Fibroblast of peridontal ligament (primary cell): Measurements from ENCODE around the gene COX7A2L.
"Not testable (repeated sequence)": the region's sequence is repeated elsewhere in the genome, so short reads cannot be mapped to it uniquely, and the experiment has no call there.

Source experiments
- DNase-seq: peaks from one replicate; pipeline ENCODE4 v3.0.0-alpha.2; 2010; ENCODE audit errors: extremely low read depth

Gene COX7A2L

DNA sequence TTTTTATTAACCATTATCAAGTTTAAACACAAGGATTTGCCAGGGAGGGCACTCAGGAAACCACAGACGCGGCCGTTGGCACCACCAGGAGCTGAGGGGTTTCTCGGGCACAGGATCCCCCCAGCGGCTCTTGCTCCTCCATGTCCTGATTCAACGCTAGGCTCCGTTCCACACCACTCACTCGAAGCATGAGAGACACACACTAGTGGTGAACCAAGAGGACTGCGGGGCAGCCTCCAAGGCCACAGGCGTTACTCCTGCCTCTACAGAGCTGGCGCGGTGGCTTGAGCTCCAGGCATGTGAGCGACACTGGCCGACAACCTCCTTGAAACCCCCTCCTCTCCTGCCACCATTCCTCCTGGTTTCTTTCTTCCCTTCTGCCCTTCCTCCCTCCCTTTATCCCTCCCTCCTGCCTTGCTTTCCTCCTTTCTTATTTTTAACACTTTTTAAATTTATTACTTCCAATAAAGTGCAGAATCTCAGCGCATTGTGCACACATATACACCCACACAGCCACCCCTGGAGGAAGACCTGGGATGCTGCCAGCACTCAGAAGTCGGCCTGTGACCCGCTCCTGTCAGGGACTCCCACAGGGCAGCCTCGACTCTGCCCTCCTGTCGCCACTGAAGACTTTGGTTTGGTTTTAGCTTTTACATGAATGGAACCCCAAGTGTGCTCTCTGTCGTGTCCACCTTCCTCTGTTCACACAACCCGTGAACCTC lies 21.7 kb downstream of the COX7A2L start:
- DNase-seq = no peak

DNA sequence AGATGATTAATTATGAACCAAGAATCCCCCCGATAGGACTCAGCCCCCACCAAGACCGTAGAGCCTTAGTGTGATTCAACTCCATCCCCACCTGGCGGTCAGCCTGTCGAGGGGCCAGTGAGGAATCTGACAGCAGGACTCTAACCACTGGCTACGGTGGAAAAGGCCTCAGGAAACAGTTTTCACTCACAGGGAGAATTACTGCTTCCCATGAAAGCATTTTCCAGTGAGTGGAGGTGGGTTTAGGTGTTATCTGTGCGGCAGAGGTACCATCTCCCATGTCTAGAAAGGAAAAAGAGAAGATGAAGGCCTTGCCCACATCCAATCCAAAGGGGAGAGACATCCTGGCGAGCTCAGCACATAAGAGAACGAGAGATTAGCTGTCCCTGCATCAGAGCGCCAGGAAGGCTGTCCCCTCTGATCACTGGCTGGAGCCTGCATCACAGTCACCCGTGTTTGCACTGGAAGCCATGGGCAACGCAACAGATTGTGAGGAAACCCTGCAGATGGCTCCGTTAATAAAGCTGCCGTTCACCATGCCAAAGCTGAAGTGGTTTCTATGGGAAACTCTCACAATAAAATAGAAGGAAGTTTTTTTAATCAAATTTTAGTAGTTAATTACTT lies 22.3 kb downstream of the COX7A2L start:
- DNase-seq = no peak

DNA sequence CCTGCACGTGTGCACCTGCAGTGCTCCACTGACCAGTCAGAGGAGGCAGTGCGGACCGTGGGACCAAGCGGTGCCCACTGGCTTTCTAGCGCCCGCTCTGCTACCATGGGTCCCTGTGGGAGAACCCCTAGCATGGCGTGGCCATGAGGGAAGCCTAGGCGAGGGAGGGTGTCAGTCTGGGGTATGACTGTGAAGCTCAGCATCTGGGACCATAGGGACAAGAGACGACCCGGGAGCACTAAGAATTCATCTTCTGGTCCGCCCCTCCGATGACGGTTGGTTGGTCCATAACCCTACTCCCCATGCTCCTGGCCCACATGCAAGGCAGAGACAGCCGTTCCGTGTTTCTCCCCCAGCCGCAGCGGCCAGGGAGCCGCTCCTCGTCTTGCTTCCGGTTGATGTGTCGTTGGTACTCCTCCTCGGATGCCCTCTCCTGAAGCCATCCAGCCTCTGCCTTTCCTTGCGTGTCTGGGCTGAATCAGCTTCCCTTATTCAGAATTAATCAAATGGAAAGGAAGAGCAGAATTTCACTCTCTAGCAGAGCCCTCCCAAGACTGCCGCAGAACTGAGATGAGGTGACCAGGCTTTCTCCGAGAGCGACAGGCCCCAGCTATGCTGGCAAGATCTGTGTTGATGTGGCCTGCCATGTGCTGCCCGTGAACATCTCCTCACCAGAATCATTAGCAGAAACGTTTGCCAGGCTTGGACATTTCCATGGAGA lies 23.0 kb downstream of the COX7A2L start:
- DNase-seq = no peak

DNA sequence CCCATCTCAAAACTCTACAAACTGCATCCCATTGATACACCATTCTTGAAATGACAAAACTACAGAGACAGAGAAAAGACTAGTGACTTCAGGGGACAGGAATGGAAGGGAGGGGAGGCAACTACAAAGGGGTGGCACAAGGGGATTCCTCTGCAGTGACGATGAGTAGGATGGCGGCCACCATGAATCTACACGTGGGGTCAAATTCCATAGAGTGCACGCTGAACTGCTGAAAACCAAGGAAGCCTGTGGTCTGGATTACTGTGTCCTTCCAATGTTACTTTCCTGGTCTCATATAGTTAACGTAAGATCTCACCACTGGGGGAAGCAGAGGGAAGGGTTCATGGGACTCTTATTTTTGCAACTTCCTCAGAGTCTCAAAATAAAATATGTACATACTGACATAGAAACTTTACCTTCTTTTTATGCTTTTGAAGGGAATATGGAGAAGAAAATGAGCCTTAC lies 23.6 kb downstream of the COX7A2L start:
- DNase-seq = no peak

DNA sequence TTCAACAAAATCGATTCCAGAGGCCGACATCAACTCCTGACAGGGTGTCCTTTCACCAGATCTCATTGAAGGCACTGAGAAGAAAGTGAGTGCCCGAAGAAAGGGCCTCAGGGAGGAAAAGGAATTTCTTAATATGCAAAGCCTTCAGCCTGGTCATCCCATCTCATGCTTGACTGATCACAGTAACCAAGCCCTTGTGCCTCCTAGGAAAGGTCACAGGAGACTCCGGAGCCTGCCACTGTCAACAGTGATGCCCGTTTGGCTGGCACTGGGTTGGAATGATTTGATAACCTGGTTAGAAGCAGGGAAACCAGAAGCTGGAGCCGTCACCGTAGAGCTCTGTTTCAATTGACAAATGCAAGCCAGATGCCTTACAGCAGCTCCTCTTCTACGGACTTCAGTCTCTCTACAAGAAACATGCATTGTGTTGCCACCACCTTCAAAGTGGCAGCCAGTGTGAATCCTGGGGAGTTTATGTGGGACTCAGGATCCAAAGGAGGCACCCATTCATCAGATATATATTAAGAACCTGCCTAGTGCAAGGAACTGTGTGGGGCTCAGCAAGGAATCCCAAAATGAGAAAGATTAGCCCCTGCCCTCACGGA lies 24.6 kb downstream of the COX7A2L start:
- no peak for DNase-seq

DNA sequence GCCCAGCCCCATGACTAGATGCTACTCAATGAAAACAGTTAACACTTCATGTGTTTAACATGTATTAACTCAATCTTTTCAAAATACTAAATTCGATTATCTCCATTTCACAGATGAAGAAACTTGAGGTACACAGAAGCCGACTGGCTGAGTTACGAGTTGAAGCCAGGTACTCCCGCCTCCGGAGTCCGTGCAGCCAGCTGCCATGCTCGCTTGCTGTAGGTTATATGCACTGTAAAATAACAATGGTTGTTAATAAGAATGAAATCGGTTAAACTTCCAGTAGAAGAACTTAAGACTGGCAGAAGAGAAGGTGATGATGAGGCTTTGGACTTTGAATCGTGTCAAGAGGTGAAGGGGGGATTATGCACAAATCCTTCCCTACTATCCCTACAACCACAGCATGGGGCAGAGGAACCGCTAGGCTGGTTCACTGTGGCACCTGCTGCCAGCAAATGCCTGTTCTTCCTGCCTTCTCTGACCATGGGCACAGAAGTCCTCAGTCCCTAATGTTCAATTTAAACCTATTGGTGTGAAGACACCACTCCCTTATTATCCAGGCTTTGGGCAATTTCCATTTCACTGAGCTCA lies 25.4 kb downstream of the COX7A2L start:
- no peak for DNase-seq

DNA sequence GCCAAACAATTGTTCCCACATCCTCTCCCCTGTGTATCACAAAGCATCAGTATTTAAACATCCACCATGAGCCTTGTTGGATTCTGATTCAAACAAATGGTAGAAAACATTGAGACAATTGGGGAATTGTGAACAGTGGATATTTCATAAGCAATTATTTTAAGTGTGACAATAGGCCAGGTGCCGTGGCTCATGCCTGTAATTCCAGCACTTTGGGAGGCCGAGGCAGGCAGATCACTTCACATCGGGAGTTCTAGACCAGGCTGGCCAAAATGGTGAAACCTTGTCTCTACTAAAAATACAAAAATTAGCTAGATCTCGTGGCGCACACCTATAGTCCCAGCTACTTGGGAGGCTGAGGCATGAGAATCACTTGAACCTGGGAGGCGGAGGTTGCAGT lies 26.2 kb downstream of the COX7A2L start:
- not testable (repeated sequence) for DNase-seq

DNA sequence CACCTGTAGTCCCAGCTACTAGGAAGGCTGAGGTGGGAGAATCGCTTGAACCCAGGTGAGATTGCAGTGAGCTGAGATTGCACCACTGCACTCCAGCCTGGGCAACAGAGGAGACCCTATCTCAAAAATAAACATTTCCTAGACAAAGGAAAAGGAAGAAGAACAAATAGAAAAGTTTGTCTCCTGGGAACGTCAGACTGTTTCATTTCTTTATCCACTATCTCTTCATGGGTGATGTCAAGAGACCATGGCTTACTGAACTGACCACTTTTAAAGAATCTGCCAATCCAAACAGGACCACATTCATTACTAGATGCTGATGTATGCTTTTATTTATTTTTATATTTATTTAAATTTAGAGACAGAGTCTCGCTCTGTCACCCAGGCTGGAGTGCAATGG lies 26.8 kb downstream of the COX7A2L start:
- no peak for DNase-seq

DNA sequence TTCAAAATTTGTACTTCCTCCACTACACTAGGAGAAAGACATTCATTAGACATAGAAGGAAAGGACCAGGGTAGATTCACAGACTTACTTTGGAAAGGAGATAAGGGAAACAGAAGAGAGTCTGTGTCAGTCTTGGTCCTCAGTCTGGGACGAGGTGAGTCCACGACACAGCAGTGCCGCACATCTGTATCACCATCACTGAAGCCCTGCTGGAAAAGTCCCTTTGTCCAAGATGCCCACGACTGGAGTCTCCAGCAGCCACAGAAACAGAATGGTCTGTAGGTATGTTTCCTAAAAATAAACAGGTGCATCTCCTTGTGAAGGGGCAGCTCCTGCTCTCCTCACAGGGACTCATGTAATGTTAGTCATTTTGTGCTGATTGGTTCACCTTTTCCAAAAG lies 27.4 kb downstream of the COX7A2L start:
- DNase-seq = no peak

DNA sequence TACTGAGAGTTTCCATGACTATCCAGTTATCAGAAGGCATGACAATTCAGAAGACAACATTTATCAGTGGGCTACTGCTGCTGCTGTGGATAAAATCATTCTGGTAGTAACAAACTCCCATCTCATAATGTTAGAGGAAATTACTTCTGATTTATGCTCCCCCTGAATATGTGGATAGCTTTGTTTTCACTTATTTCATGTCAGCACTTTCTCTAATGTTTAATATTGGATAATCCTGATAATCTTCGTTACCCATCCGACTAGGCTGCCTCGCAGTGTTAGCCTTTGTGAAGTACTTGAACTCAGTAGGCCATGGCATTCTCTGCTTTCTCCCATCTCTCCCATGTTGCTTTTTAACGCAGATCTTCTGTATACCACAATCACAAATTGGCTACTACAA lies 28.4 kb downstream of the COX7A2L start:
- DNase-seq = no peak

DNA sequence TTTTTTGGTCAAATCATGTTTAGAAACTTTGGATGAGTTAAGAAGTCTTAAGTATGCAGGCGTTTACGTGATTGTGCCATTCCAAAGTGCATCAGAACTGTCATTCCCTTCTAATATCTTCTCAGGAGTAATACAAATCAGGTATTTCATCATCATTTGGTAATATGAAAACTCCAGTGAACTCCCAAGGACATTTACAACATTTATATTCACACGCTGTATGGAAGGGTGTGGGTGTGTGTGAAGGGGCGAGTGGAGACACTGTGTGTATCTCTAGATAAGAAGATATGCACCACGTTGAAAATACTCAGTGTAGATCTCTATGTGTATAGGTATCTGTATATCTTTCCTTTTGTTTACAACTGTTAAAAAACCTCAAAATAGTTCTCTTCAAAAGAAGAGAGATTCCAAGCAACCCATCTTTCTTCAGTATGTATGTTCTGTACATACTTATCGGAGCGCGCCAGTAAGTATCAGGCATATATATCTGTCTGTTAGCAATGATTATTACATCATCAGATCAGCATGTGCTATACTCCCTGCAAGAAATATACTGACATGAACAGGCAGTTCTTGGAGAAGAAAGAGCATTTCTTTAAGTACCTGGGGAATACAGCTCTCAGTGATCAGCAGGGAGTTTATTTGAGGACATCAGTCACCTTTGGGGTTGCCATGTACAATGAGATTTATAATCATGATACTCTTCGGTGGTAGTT lies 29.3 kb downstream of the COX7A2L start:
- no peak for DNase-seq

DNA sequence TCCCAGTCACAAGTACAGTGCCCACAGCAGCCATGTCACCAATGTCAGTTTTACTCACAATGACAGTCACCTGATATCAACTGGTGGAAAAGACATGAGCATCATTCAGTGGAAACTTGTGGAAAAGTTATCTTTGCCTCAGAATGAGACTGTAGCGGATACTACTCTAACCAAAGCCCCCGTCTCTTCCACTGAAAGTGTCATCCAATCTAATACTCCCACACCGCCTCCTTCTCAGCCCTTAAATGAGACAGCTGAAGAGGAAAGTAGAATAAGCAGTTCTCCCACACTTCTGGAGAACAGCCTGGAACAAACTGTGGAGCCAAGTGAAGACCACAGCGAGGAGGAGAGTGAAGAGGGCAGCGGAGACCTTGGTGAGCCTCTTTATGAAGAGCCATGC lies 31.3 kb downstream of the COX7A2L start:
- DNase-seq = no peak

DNA sequence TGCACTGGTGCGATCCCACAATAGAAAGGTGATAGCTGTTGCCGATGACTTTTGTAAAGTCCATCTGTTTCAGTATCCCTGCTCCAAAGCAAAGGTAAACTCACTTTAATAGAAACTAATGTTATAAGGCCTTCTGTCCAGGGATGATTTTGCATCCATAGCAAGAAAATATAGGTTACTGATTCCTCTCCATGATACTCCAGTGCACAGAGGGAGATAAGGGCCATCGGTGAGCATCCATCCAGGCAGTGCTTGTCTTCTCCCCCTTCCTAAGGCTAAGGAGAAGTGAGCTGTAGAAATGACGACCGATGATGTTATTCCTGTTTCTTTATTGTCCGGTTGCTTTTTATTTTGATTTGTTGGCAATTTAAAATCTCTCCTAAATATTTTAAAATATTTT lies 32.1 kb downstream of the COX7A2L start:
- no peak for DNase-seq

DNA sequence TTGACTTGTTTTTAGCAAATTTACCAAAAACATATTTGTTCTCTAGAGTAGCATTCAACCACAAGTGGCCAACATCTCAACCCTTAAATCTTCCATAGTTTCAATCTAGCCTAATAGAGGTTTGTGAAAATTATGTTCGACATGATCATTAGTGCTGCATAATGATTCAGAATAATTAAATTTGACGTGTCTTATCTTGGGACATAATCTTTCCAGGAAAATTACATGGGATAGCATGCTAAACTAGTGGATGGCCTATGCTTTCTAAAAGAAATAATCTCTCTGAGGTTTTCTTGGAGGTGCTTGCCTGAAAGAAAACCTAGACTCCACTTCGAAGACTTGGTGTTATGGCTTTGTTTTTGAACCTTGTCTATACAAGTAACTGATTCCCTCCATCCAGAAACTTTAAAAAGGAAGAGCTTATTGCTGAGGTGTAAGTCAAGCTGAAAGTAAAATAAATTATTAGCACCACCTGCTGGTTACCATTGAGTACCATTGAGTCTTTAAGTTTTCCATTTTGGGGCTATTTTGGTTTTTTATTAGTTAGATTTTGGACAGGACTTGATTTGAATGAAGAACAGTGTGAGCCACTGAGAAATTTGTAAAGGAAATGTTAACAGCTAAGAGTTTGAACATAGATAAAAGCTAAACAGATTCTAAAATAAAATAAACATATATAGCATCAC lies 32.7 kb downstream of the COX7A2L start:
- peak; percentile 70 for DNase-seq

DNA sequence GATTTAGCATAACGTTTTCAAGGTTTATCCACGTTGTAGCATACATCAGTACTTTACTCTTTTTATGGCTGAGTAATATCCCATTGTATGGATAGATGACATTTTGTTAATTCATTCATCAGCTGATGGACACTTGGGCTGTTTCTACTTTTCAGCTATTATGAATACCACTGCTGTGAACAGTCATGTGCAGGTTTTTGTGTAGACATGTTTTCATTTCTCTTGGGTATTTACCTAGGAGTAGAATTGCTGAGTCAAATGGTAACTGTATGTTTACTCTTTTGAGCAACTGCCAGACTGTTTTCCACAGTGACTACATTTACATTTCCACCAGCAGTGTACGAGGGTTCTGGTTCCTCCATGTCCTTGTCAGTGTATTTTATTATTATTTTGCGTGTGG lies 33.9 kb downstream of the COX7A2L start:
- DNase-seq = no peak

DNA sequence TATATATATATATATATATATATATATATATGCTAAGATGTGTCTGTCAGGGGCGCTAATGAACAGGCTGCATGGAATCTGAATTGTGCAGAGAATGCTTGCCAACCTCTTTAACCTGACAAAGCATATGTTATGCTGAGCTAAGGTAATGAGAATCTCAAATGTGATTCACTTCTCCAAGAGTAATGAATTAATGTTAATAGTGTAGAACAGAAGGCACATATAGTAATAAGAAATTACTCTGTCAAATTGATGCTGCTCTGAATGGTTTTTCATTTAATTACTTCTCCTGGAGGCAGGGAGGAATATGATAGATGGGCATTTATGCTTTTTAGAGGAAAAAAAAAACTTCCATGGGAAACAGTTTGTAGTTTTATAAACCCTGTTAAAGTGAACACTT lies 35.4 kb downstream of the COX7A2L start:
- no peak for DNase-seq

DNA sequence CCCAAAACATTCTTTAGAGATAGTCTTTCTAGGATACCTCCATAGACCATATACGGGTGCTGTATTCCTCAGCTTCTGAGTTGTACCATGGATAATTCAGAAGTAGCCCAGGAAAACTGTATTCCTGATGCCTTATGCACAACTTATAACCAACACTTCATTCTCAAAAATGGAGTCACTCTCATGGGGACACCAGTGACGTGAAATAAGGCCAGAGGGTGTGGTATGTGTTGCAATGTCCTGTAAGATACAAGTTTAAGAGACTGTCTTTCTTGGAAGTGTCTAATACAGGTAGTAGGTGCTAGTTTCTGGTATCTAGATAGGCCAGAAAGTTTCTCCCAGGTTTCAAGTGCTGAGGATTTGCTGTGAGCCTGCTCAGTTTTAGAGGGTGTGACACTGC lies 36.1 kb downstream of the COX7A2L start:
- no peak for DNase-seq

DNA sequence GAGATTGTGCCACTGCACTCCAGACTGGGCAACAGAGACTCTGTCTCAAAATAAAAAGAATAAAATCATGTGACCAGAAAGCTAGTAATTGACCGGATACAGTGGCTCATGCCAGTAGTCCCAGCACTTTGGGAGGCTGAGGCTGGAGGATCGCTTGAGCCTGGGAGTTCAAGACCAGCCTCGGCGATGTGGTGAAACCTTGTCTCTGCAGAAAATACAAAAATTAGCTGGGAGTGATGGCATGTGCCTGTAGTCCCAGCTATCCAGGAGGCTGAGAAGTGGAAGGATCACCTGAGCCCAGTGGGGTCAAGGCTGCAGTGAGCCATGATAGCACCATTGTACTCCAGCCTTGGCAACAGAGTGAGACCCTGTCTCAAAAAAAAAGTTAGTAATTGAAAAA lies 36.8 kb downstream of the COX7A2L start:
- no peak for DNase-seq

DNA sequence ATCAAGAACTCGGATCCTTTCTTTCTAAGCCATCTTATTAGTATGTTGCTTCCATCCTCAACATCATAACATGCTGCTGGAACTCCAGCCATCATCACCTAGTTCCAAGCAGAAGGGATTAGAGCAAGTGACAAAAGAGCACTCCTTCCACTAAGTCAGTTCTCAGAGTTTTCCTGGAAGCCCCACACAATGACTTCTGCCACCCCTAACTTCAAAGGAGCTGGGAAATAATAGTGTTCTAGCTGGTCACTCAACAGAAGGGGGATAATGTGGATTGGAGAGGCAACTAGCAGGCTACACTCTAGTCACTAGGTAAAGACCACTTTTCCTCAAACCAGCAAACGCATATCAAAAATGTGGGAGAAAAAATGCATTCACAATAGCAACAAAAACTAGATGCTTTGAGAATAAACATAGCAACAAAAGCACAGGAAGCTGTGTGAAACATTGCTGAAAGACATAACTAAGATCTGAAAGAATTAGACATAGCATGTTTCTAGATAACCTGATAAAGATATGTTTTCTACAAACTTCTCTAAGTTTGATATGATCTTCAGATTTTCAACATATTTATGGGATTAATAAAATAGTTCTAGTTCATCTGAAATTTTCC lies 39.5 kb downstream of the COX7A2L start:
- no peak for DNase-seq

DNA sequence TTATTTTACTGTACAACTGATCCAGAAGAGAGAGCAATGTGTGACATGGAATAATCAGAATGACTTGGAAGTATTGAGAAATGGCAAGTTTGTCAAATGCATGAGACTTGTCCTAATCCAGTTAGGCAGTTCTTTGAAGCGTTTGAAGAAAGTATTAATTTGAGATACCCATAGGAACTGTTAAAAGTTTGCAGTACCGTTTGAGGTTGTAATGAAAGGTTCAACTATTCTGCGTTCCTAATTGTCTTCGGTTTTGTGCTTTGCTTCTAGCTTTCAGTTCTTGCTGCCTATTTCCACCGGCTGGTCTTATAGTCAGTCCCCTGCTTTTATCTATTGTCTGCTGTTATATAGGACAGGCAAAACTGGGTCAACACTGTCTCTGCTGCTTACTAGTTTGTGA lies 41.8 kb downstream of the COX7A2L start:
- DNase-seq = no peak

DNA sequence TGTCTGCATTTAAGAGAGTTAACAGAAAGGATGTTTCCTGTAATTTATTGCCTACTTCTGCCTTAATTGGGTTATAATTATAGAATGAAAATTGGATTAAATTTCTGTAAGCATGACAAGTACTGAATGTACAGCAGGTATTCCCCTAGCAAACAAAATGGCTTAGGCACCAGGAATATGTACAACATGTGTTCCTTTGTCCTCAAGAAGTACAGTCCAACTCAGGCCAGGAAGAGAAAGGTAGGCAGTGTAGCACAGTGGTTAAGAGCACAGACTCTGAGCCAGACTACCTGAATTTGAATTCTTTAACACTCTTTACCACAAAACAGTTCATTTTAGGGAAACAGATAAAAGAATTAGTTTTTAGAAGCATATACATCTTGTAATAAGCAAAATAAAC lies 43.1 kb downstream of the COX7A2L start:
- DNase-seq = no peak
